ENCODE results near the gene DGKB. TPM values are rescaled to one million over a fixed set of nuclear protein-coding genes. Genes with fewer than 3 reads are reported as not detected.

DGKB gene
- total RNA-seq, 4 donors from 2014 or later = 17.3 to 54.9 (median 26.1) TPM

DNA sequence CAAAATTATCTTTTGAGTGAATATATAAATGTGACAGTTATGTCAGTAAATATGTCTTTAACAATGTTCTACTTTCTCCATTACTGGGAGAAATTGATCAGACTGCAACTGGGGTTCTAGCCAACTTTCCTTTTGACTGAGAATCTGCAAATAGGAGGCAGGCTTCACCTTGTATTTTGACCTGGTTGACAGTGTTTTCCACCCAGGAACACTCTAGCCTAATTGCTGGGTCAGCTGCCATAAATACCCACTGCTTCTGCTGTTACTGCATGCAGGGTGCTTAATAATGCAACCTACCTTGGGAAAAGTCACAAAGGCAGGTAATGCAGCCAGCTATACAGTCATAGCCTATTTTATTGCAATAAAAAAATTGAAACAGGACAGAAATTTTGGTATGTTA is 319.0 kb downstream of the DGKB start:
- no peak for ATAC-seq
- Histone ChIP-seq H3K9me3 (peaks cover 0 to 13% (median 0%) of the 10 kb centered on the region in 3 donors), H3K27ac (no peak overlapping the region), H3K4me1 (no peaks in the 10 kb centered on the region), H3K36me3 (peaks cover 0 to 28% of the 10 kb centered on the region in 2 donors), H3K27me3 (no peaks in the 10 kb centered on the region), H3K4me3 (no peak overlapping the region)
- TF ChIP-seq POLR2AphosphoS5 (IDR thresholded peaks at IDR 0.05) (no peak), POLR2A (IDR thresholded peaks at IDR 0.05) (no peak), EP300 (IDR thresholded peaks at IDR 0.05) (no peak), CTCF (IDR thresholded peaks at IDR 0.05) (no peak)

DNA sequence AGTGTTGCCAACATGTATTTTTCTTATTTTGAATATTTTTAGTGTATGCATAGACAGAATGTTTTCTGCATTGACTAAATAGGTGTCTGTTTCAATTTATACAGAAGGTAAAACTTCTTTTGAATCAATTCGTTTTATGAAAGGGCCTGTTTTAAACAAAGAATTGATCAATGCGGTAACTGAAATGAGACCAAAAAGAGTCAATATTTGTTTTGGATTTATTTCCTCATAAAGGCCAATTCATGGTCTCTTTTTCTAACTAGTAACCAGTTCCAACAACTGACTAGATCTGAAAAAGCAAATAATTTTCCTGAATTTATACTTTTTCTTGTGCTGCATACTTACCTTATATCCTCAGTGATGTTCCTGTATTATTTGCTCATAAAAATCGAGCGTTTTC is 320.5 kb downstream of the DGKB start:
- H3K4me1 ChIP-seq = no peaks in the 10 kb centered on the region
- no peak overlapping the region for H3K4me3 ChIP-seq
- H3K27me3 ChIP-seq = no peaks in the 10 kb centered on the region
- H3K9me3 ChIP-seq = peaks cover 0 to 13% (median 0%) of the 10 kb centered on the region in 3 donors
- H3K27ac ChIP-seq = no peak overlapping the region
- WGBS, 2 donors (ENCODE audit: low coverage in 1 of 2) = 80 to 85% methylated on average over 4 of the region's 4 CpGs
- no peak for TF ChIP-seq EP300 (IDR thresholded peaks at IDR 0.05)
- no peak for TF ChIP-seq CTCF (IDR thresholded peaks at IDR 0.05)
- TF ChIP-seq POLR2A (IDR thresholded peaks at IDR 0.05) = no peak
- no peak for TF ChIP-seq POLR2AphosphoS5 (IDR thresholded peaks at IDR 0.05)
- H3K36me3 ChIP-seq = peaks cover 0 to 35% of the 10 kb centered on the region in 2 donors
- ATAC-seq = no peak

DNA sequence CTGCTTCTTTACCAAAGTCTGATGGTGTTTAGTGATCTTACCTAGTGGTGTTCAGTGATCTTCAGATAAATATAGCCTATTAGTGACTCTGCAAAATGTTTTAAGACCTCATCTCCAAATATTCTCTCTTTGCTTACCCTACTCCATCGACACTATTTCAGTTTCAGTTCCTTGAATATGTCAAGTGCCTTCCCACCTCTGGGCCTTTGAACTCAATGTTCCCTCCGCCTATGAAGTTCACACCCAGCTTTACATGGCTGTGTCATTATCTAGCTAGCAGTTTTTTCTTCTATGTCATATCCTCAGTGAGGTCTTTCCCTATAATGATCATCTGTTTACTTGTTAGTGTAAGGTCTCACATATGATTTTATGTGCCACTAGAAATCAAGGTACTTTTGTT is 322.6 kb downstream of the DGKB start:
- H3K4me3 ChIP-seq = no peak overlapping the region
- no peaks in the 10 kb centered on the region for H3K4me1 ChIP-seq
- H3K9me3 ChIP-seq = peaks cover 0 to 3% (median 0%) of the 10 kb centered on the region in 3 donors
- 76 to 79% methylated on average over 2 of the region's 2 CpGs for WGBS, 2 donors (ENCODE audit: low coverage in 1 of 2)
- peaks cover 0 to 28% of the 10 kb centered on the region in 2 donors for H3K36me3 ChIP-seq
- ATAC-seq = no peak
- no peaks in the 10 kb centered on the region for H3K27me3 ChIP-seq
- TF ChIP-seq EP300 (IDR thresholded peaks at IDR 0.05) (no peak), POLR2A (IDR thresholded peaks at IDR 0.05) (no peak), CTCF (IDR thresholded peaks at IDR 0.05) (no peak), POLR2AphosphoS5 (IDR thresholded peaks at IDR 0.05) (no peak)
- H3K27ac ChIP-seq = no peak overlapping the region

- TF ChIP-seq EP300 (IDR thresholded peaks at IDR 0.05) = no peak
- no peak for TF ChIP-seq POLR2A (IDR thresholded peaks at IDR 0.05)
- TF ChIP-seq CTCF (IDR thresholded peaks at IDR 0.05) = no peak
- no peak for TF ChIP-seq POLR2AphosphoS5 (IDR thresholded peaks at IDR 0.05)
- no peaks in the 10 kb centered on the region for H3K9me3 ChIP-seq
- H3K4me3 ChIP-seq = no peak overlapping the region
- H3K36me3 ChIP-seq = peaks cover 0 to 36% of the 10 kb centered on the region in 2 donors
- no peak for ATAC-seq
- 83 to 95% methylated on average over 3 of the region's 3 CpGs for WGBS, 2 donors (ENCODE audit: low coverage in 1 of 2)
- no peaks in the 10 kb centered on the region for H3K27me3 ChIP-seq
- no peaks in the 10 kb centered on the region for H3K4me1 ChIP-seq
- no peak overlapping the region for H3K27ac ChIP-seq
Measured at GRCh38 chr7:14576578-14576977, 326.0 kb downstream of the DGKB start.

- TF ChIP-seq CTCF (IDR thresholded peaks at IDR 0.05) = no peak
- TF ChIP-seq POLR2A (IDR thresholded peaks at IDR 0.05) = no peak
- no peak for TF ChIP-seq POLR2AphosphoS5 (IDR thresholded peaks at IDR 0.05)
- TF ChIP-seq EP300 (IDR thresholded peaks at IDR 0.05) = no peak
- H3K27ac ChIP-seq = no peak overlapping the region
- 94 to 97% methylated on average over 5 of the region's 5 CpGs for WGBS, 2 donors (ENCODE audit: low coverage in 1 of 2)
Measured at GRCh38 chr7:14570750-14571607, 331.6 kb downstream of the DGKB start.

More at GRCh38 chr7:14570750-14571607, 331.6 kb downstream of the DGKB start:
- H3K36me3 ChIP-seq = peaks cover 0 to 10% of the 10 kb centered on the region in 2 donors
- H3K4me3 ChIP-seq = no peak overlapping the region
- no peaks in the 10 kb centered on the region for H3K4me1 ChIP-seq
- H3K9me3 ChIP-seq = no peaks in the 10 kb centered on the region
- ATAC-seq = no peak
- H3K27me3 ChIP-seq = no peaks in the 10 kb centered on the region

Data from gastroesophageal sphincter (tissue), 4 donors.